HL-60 (cell line): ENCODE measurements around the gene KRT82.

ENCODE experiments used
- TF ChIP-seq, protein P1 (sequence below): IDR thresholded peaks from one replicate; pipeline ENCODE4 v1.5.1; 2011; ENCODE audit warnings: low read length, control low read depth, inconsistent platforms; ENCODE audit not compliant: insufficient read depth
- TF ChIP-seq, protein P2 (sequence below): IDR thresholded peaks from 2 replicates; pipeline ENCODE4 v1.6.1; 2012; ENCODE audit warnings: low read depth; ENCODE audit not compliant: insufficient replicate concordance

DNA sequence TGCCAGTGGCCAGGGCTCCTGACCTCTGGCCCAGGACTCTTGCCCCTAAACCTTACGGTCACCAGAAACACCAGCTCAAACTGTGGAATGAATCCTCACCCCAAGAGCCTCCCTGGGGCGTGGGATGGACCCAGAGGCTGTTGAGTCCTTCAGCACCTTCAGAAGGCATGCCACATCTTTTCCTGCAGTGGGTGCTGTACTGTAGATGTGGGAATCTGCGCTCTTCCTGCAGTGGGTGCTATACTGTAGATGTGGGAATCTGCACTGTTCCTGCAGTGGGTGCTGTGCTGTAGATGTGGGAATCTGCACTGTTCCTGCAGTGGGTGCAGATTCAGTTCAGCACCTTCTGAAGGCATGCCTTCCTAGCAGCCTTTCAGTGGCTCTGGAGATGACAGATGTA lies 1.2 kb downstream of the KRT82 start:
- TF ChIP-seq, protein P1, sequence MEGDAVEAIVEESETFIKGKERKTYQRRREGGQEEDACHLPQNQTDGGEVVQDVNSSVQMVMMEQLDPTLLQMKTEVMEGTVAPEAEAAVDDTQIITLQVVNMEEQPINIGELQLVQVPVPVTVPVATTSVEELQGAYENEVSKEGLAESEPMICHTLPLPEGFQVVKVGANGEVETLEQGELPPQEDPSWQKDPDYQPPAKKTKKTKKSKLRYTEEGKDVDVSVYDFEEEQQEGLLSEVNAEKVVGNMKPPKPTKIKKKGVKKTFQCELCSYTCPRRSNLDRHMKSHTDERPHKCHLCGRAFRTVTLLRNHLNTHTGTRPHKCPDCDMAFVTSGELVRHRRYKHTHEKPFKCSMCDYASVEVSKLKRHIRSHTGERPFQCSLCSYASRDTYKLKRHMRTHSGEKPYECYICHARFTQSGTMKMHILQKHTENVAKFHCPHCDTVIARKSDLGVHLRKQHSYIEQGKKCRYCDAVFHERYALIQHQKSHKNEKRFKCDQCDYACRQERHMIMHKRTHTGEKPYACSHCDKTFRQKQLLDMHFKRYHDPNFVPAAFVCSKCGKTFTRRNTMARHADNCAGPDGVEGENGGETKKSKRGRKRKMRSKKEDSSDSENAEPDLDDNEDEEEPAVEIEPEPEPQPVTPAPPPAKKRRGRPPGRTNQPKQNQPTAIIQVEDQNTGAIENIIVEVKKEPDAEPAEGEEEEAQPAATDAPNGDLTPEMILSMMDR, result no peak
- TF ChIP-seq, protein P2, sequence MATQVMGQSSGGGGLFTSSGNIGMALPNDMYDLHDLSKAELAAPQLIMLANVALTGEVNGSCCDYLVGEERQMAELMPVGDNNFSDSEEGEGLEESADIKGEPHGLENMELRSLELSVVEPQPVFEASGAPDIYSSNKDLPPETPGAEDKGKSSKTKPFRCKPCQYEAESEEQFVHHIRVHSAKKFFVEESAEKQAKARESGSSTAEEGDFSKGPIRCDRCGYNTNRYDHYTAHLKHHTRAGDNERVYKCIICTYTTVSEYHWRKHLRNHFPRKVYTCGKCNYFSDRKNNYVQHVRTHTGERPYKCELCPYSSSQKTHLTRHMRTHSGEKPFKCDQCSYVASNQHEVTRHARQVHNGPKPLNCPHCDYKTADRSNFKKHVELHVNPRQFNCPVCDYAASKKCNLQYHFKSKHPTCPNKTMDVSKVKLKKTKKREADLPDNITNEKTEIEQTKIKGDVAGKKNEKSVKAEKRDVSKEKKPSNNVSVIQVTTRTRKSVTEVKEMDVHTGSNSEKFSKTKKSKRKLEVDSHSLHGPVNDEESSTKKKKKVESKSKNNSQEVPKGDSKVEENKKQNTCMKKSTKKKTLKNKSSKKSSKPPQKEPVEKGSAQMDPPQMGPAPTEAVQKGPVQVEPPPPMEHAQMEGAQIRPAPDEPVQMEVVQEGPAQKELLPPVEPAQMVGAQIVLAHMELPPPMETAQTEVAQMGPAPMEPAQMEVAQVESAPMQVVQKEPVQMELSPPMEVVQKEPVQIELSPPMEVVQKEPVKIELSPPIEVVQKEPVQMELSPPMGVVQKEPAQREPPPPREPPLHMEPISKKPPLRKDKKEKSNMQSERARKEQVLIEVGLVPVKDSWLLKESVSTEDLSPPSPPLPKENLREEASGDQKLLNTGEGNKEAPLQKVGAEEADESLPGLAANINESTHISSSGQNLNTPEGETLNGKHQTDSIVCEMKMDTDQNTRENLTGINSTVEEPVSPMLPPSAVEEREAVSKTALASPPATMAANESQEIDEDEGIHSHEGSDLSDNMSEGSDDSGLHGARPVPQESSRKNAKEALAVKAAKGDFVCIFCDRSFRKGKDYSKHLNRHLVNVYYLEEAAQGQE, result no peak
